Measurements from ENCODE around the gene VWA8. TPM values are rescaled to one million over a fixed set of nuclear protein-coding genes. Genes with fewer than 3 reads are reported as not detected.
A peak's percentile ranks its signal among the peaks of the same experiment; 100 is the strongest.
"Not testable (repeated sequence)": the region's sequence is repeated elsewhere in the genome, so short reads cannot be mapped to it uniquely, and the experiment has no call there.

VWA8 gene
- total and polyA plus RNA-seq, 12 donors, result 7.5 to 71.6 (median 54.3) TPM

DNA sequence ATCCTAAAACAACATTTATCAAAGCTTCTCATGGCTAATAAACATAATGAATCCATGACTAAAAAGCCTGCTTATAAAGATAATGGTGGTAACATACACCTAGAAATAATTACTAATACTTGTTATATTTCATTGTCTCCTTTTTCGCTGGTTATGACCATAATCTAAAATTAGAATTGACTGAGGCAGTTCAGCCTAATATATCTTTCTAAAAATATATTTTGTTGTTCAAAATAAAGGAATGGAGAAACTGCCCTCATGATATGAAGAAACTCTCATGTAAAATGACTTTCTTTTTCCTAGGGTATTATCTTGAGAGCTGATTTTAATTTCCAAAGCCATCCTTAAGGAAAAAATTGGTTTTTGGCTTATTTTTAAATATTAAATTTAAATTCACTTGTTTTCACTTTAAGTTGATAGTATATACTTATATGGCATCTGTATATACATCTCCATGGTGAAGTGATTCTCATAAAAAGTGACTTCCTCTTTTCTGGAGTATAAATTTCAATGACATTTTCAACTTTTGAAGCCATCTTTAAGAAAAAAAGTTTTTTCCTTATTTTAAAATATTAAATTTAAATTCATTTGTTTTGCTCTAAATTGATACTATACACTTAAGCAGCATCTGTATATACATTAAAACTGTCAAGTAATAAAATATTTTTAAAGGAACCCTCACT, 204.6 kb downstream of the VWA8 start:
- peaks cover 0 to 33% (median 8%) of the 10 kb centered on the region in 9 donors for H3K4me1 ChIP-seq
- peaks cover 0 to 31% (median 0%) of the 10 kb centered on the region in 9 donors for H3K36me3 ChIP-seq
- H3K4me3 ChIP-seq, result no peak overlapping the region
- no peaks in the 10 kb centered on the region for H3K27me3 ChIP-seq
- DNase-seq (no peak), ATAC-seq (no peak)
- WGBS, 2 donors, result 47 to 61% methylated on average over 1 of the region's 1 CpG
- intact Hi-C loops (cut with DNase I), result loop anchor here in 1 of 10 donors (10.0 kb wide), 1 partner anchor 62 kb away; no protein-coding TSS in a partner anchor
- H3K27ac ChIP-seq, result peak overlapping the region in 6 of 10 donors; percentile 9 to 55 (median 48)
- no peaks in the 10 kb centered on the region for H3K9me3 ChIP-seq
- TF ChIP-seq, protein P1, sequence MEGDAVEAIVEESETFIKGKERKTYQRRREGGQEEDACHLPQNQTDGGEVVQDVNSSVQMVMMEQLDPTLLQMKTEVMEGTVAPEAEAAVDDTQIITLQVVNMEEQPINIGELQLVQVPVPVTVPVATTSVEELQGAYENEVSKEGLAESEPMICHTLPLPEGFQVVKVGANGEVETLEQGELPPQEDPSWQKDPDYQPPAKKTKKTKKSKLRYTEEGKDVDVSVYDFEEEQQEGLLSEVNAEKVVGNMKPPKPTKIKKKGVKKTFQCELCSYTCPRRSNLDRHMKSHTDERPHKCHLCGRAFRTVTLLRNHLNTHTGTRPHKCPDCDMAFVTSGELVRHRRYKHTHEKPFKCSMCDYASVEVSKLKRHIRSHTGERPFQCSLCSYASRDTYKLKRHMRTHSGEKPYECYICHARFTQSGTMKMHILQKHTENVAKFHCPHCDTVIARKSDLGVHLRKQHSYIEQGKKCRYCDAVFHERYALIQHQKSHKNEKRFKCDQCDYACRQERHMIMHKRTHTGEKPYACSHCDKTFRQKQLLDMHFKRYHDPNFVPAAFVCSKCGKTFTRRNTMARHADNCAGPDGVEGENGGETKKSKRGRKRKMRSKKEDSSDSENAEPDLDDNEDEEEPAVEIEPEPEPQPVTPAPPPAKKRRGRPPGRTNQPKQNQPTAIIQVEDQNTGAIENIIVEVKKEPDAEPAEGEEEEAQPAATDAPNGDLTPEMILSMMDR (IDR thresholded peaks at IDR 0.05), result no peak

DNA sequence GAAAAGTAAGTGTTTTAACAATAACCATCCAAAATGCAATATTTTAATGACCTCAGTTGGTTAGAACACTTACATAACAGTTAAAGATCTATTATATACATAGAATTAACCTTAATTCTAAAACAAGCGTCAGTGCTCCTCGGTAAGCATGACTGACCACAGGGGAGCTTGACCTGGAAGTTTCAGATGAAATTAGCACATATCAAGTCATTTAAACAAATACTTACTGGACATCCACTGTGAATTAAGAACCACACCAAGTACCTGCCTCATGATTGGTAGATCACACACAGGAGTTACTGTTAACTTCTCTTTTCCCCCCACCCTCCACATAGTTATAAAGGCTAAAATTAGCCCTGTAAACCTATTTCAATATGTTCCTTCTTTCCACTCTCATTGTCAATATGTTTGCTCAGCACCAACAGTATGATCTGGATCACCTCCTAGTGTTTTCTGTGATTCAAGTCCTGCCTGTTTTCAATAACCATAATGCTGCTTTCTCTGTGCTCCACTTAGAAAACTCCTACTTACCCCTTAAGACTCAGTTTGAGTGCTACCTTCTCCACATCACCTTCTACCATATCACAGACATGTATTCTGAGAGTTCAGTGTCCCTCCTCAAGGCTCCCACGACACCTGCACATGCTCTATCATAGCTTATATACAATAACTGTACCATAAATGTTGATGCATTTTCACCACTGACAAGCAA, 209.0 kb downstream of the VWA8 start:
- TF ChIP-seq, protein P1 (IDR thresholded peaks at IDR 0.05), result peak in 1 of 9 donors; percentile 2
- 53 to 59% methylated on average over 3 of the region's 3 CpGs for WGBS, 2 donors
- peak overlapping the region in 8 of 10 donors; percentile 5 to 80 (median 64) for H3K27ac ChIP-seq

DNA sequence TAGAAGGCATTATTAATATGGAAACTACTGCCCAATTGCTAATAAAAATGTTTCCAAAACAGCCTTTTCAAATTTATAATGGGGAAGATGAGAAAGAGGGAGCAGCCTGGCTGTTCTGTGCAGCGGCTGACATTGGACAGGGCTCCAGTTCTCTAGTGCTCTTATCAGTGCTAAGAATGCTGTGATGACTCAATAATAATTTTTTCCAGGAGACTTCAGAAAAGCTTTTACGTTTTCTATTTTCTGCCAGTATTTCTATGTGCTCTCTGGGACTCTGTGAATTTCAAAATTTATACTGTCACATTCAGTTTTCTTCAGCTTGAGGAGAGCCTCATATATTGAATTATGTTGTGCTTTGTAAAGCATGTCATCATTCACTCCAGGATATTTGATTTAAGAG, 209.6 kb downstream of the VWA8 start:
- TF ChIP-seq, protein P1 (IDR thresholded peaks at IDR 0.05), result no peak
- DNase-seq (peak in 1 of 2 donors; percentile 35), ATAC-seq (peak; percentile 87 to 97 (median 94))
- WGBS, 2 donors, result 27 to 47% methylated on average over 2 of the region's 2 CpGs
- H3K27me3 ChIP-seq, result no peaks in the 10 kb centered on the region
- intact Hi-C loops (cut with DNase I), result loop anchor here in 1 of 10 donors (10.0 kb wide), 1 partner anchor 56 kb away; no protein-coding TSS in a partner anchor
- peaks cover 2 to 34% (median 14%) of the 10 kb centered on the region in 9 donors for H3K4me1 ChIP-seq
- peaks cover 0 to 5% (median 0%) of the 10 kb centered on the region in 11 donors for H3K9me3 ChIP-seq
- H3K4me3 ChIP-seq, result no peak overlapping the region
- peak overlapping the region in 8 of 10 donors; percentile 5 to 80 (median 64) for H3K27ac ChIP-seq
- peaks cover 0 to 21% (median 0%) of the 10 kb centered on the region in 9 donors for H3K36me3 ChIP-seq

More for the DNA sequence above, 209.0 kb downstream of the VWA8 start:
- ATAC-seq (peak in 6 of 8 donors; percentile 13 to 55 (median 28)), DNase-seq (no peak)
- Histone ChIP-seq H3K9me3 (peaks cover 0 to 5% (median 0%) of the 10 kb centered on the region in 11 donors), H3K27me3 (no peaks in the 10 kb centered on the region), H3K4me3 (no peak overlapping the region), H3K4me1 (peaks cover 2 to 40% (median 14%) of the 10 kb centered on the region in 9 donors), H3K36me3 (peaks cover 0 to 19% (median 0%) of the 10 kb centered on the region in 9 donors)
- intact Hi-C loops (cut with DNase I), result loop anchor here in 1 of 10 donors (10.0 kb wide), 1 partner anchor 57 kb away; no protein-coding TSS in a partner anchor

DNA sequence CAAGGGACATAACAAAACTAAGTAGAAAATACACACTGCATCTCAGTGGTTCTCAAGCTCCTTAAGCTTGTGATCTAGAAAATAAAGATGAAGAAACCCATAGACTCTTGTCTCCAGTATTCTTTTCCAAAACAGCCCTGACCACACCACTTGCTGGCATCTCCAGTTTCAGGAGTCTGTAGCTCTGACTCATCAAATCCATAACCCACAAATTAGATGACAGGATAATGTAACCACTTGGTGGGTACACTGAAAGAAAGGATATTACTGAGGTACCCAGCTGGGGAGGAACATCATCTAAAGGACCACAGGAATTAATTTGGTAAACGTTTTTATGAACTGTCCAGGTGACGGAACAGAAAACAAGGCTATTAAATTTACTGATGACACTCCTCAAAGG, 214.7 kb downstream of the VWA8 start:
- ATAC-seq (no peak), DNase-seq (no peak)
- Histone ChIP-seq H3K4me1 (peaks cover 5 to 36% (median 17%) of the 10 kb centered on the region in 9 donors), H3K27ac (no peak overlapping the region), H3K9me3 (peaks cover 0 to 5% (median 0%) of the 10 kb centered on the region in 11 donors), H3K4me3 (no peak overlapping the region), H3K27me3 (no peaks in the 10 kb centered on the region), H3K36me3 (peaks cover 0 to 24% (median 0%) of the 10 kb centered on the region in 9 donors)
- TF ChIP-seq, protein P1 (IDR thresholded peaks at IDR 0.05), result no peak
- intact Hi-C loops (cut with DNase I), result no loop called here
- 89 to 96% methylated on average over 2 of the region's 2 CpGs for WGBS, 2 donors

DNA sequence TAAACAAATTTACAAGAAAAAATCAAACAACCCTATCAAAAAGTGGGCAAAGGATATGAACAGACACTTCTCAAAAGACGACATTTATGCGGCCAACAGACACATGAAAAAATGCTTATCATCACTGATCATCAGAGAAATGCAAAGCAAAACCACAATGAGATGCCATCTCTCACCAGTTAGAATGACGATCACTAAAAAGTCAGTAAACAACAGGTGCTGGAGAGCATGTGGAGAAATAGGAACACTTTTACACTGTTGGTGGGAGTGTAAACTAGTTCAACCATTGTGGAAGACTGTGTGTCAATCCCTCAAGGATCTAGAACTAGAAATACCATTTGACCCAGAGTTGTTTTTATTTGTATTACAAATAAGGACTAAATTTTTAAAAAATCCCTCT, 215.4 kb downstream of the VWA8 start:
- intact Hi-C loops (cut with DNase I); H3K4me3 ChIP-seq; DNase-seq; H3K27ac ChIP-seq; H3K27me3 ChIP-seq; ATAC-seq; H3K9me3 ChIP-seq: not testable (repeated sequence)
- WGBS, 2 donors, result 97% methylated on average over 3 of the region's 3 CpGs
- Histone ChIP-seq H3K4me1 (peaks cover 2 to 32% (median 11%) of the 10 kb centered on the region in 9 donors), H3K36me3 (peaks cover 0 to 24% (median 0%) of the 10 kb centered on the region in 9 donors)

Measured in heart right ventricle (tissue), 16 donors.